GOT3 (cell line): ENCODE data around the gene SORCS1.

Experiments used
- DNase-seq: peaks from one replicate; lab custom pipeline; 2025; ENCODE audit warnings: mixed read lengths; lab: John Stamatoyannopoulos, UW

The SORCS1 gene

GRCh38 chr10:106898446-106898845 is 266.1 kb downstream of the SORCS1 start:
- DNase-seq: no peak

DNA sequence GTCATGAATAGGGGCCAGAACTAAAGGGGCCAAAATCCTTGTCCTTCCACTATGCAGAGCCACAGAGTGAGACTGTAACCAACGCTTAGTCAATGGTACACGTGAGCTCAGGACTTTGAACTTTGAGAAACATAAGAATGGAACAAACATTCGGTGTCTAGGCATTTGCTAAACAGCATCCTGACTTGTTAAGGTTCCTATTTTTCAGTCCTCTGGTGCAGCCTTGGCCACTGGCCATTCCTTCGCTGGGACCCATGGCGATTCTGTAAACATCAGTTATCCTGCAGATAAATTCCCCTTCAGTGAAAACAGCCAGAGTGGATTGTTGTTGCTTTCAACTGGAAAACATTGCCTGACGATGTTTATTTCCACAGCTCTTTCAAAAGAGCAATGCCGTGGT is 266.8 kb downstream of the SORCS1 start:
- no peak for DNase-seq

- no peak for DNase-seq
These were observed 269.8 kb downstream of the SORCS1 start for GRCh38 chr10:106894692-106895091.

GRCh38 chr10:106877574-106877973 is 286.9 kb downstream of the SORCS1 start:
- no peak for DNase-seq

- DNase-seq: no peak
These were observed 290.0 kb downstream of the SORCS1 start for GRCh38 chr10:106874604-106874889.

- DNase-seq: no peak
These were observed 290.5 kb downstream of the SORCS1 start for GRCh38 chr10:106873770-106874603.

GRCh38 chr10:106872176-106872575 is 292.3 kb downstream of the SORCS1 start:
- no peak for DNase-seq

DNA sequence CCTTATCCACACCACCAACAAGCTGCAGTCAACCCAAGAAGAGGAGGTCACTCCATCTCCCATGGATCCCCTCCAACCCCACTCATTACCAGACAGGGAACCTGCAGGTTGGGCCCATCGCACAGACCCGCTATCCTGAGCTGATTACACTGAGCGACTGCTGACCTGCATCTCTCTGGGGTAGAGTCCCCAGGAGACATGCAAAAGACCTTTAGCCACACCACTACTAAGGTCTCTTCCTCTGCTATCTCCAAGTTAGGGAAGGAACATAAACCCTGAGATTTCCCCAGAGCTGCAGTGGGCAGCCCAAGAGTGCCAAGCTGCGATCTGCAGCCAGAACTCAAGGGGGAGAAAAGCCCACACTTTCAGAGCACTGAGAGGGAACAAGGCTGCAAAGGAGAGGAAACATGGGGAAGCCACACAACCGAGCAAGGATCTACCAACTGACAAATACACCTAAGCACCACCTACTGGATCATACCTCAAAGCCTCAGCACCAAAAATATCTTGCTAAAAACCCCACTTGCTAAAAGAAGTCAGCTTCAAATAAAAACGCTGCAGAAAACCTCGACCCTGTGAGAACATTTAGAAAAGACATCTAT is 298.2 kb downstream of the SORCS1 start:
- no peak for DNase-seq

DNA sequence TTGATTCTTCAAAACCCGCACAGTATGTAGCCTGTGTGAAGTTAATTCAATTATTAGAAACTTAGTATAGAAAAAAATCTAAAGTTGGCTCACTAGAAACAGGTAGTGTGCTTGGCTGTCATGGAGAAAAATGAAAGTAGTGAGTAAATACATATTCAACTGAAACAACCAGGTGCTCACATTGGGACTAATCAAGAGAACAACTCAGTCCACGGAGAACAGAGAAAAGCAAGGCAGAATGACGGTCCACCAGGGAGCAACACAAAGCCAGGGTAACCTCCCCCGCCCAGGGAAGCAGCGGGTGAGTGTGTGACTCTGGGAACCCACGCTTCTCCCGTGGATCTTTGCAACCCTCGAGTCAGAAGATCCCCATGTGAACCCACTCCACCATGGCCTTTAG is 300.5 kb downstream of the SORCS1 start:
- DNase-seq: no peak

DNA sequence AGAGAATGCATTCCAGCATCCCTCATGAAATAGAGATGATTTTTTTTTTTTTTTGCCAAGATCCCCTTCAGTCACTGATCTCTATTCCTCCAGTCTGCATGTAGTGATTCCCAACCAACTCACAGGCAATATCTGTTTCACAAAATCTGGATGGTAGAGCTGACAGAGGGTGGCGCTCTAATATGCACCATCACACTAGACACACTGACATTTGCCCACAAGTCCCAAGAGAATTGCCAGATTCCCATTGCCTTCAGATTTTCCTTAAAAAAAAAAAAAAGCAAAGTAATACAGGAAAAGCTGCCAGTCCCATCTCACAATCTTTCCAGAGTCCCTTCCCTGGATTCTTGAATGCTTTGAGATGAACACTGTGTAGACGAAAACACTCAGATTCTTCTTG is 301.0 kb downstream of the SORCS1 start:
- DNase-seq: no peak

DNA sequence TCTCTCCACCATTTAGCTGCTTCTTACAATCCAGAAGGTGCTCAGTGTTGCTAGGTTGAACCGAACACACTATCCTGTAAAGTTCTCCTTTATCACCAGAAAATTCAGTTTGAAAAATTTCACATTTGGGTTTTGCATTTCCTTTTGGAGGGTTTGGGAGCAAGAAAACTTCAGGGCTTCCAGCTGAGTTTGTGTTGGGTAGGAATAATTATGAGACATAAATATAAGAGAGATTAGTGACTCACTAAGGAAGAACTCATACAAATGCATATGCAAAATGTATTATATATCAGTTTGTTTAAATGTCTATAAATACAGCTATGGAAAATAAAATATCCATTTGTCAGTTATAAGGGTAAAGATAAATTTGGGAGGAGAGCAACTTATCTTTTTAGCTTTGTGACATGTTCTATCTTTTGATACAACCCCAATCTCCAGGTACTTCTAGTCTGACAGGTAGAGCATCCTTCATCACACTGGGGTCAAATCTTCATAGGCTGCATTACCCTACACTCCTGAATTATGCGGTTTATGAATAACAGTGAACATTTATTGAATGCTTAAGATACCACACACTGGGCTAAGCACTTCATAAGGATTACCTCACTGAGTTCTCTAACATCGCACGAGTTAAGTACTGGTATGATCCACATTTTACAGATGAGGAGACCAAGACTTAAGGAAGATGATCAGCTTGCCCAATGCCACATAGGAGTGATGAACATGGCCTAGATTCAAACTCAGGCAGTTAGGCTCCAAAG is 304.4 kb downstream of the SORCS1 start:
- no peak for DNase-seq

DNA sequence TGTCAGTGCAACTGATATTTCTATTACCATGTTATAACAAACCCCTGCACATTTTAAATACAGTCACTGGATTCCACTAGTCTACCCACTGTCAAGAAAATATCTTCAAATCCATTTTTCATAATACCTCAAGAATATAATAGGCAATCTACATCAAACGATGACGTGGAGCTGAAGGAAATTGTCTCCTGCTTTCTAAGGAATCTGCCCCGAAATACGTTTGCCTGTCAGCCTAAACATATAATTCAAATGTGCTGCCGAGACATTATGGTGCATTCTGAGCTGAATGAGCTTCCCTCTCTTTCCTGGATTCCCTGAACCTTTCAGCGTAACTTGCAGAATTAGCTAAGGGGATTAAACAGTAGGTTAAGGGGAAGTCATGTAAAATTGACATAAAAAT is 306.8 kb downstream of the SORCS1 start:
- DNase-seq: no peak

DNA sequence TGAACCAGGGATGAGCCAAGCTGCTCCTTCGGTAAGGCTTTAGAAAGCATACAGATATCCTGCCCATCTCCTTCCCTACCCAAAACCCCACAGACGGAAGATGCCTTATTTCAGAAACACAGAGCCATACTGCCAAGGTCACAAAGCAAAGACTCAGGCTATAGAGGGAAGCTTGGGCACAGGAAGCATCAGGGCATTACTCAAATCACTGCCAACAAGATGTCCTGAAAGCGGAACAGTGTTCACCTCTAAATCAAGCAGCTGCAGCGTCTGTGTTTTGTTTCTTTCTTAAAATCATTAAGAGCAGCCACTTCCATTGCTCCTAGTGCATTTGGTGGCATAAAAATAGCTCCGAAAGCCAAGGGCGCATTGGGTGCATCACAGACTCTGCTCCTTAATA is 307.3 kb downstream of the SORCS1 start:
- no peak for DNase-seq

- DNase-seq: no peak
These were observed 327.4 kb downstream of the SORCS1 start for GRCh38 chr10:106836933-106837663.

GRCh38 chr10:106832846-106833245 is 331.7 kb downstream of the SORCS1 start:
- DNase-seq: no peak

- no peak for DNase-seq
These were observed 334.0 kb downstream of the SORCS1 start for GRCh38 chr10:106830471-106830870.

- no peak for DNase-seq
These were observed 334.5 kb downstream of the SORCS1 start for GRCh38 chr10:106830006-106830405.

DNA sequence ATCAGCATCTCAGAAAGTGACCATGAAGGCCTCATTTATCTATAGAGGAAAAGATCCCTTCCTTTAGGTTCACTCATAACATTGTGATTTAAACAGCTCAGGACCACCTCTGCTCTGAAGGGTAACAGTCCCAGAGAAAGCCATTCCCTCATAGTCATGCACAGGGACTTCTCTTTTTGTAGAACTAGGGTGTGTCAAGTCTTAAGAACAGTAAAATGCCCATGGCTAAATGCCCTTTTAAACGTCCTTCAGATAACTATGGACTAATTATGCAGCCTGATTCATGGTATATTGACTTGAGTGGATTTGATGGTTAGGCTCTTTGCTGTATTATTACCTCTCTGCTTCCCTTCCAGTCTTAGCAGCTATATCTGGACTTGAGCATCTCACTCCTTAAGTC is 337.8 kb downstream of the SORCS1 start:
- no peak for DNase-seq

DNA sequence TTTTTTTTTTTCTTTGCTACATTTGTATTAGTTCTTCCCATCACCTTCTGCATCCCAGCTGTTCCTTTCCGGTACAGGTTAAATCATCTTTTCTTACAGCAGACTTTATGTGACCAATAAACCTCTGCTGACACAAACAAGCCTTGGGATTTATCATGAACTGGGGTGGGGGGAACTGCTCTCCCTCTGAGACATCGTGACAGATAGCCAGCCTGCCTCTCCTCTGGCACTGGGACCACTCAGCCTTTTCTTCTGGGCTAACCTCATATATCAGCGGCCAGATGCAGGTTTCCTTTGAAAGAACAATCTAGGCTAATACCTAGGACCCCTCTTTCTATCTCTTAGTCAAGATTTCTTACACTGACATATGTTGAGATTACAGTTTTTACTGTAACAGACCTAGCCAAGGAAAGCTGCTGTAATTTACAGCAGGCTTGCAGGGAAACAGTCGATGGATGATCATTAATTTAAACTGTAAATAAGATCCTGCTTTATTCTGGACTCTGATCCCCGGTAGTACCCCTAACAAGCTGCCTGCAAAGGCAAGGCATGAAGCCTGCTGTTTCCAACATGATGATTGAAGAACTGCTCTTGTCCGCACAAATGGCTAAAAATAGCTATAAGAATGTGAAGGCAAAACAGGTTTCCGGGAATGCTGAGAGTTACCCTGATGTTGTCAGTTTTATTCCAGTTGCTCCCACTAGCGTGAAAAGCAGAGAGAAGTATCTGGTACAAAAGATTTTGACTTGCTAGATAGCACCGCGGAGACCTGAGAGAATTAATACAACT is 338.7 kb downstream of the SORCS1 start:
- no peak for DNase-seq

DNA sequence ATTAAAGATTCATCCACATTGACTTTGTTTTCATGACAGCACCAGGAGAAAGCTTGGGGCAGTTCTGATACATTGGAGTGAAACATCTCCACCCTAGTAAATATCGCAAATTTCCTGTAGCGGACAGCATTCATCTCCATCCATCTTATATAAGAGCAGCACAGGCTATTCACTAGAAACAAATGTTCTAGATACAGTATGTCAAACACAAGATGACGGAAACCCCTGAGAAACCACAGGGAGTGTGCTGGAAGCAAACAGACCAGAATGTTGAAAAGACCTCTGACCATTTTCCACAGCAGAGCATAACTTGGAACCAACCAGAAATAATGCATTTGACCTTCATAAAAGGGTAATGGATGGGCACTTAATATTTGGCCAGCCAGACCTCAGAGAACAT is 343.9 kb downstream of the SORCS1 start:
- DNase-seq: no peak

DNA sequence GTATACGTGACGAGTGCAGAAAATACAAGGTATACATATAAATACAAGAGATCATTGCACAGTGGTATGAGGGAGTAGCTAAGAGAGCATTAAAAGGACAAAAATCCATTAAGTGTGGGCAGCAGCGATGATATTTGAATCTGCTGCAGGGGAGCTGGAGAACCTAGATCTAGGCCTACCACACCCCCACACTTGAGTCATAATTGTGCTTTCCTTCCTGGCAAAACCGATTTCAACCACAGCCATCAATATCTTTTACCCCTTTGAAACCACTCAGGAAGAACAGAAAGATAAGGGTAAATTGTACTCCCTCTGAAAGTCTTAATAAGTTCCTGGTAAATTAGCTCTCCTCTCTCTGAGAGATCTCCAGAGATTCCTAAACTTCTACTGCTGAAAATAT is 345.0 kb downstream of the SORCS1 start:
- DNase-seq: no peak
